IgD-negative memory B cell (primary cell): ENCODE measurements around the gene GPR32. TPM values are rescaled to one million over a fixed set of nuclear protein-coding genes. Genes with fewer than 3 reads are reported as not detected.
A peak's percentile ranks its signal among the peaks of the same experiment; 100 is the strongest.
"Not testable (repeated sequence)": the region's sequence is repeated elsewhere in the genome, so short reads cannot be mapped to it uniquely, and the experiment has no call there.

Experiments
- H3K27ac Mint-ChIP-seq, 3 donors: one replicate each; pipeline ENCODE4 v1.8.0; 2020 to 2022; ENCODE audit warnings: mild to moderate bottlenecking in 3 of 3, mixed read lengths in 3 of 3, moderate library complexity in 1 of 3
- H3K27me3 Mint-ChIP-seq: one replicate; pipeline ENCODE4 v1.8.0; 2021; ENCODE audit warnings: mixed read lengths
- H3K36me3 Mint-ChIP-seq: one replicate; pipeline ENCODE4 v1.8.0; 2020; ENCODE audit warnings: mild to moderate bottlenecking, mixed read lengths
- H3K4me1 Mint-ChIP-seq, 3 donors: one replicate each; pipeline ENCODE4 v1.8.0; 2020 to 2022; ENCODE audit warnings: mixed read lengths in 3 of 3, mild to moderate bottlenecking in 1 of 3
- H3K4me3 Mint-ChIP-seq, 4 donors: one replicate each; pipeline ENCODE4 v1.8.0; 2020 to 2022; ENCODE audit warnings: mild to moderate bottlenecking in 4 of 4, mixed read lengths in 4 of 4, moderate library complexity in 3 of 4
- H3K9me3 Mint-ChIP-seq, 3 donors: one replicate each; pipeline ENCODE4 v1.8.0; 2020 to 2021; ENCODE audit warnings: mixed read lengths in 3 of 3, mild to moderate bottlenecking in 1 of 3
- polyA plus RNA-seq: library from polyadenylated mRNA; unstranded; fragments of 300-500 nt; fragmentation: Illumina TruSeq; gene quantifications from one replicate; pipeline ENCODE4 v1.2.3, GENCODE V29; 2021

The GPR32 gene
- polyA plus RNA-seq, 1 donor from 2014 or later = not detected

GRCh38 chr19:50736338-50736737, 33.9 kb upstream of the GPR32 start:
- Mint-ChIP-seq H3K9me3 (peaks cover 0 to 8% (median 6%) of the 10 kb centered on the region in 3 donors), H3K4me3 (peak overlapping the region in 1 of 4 donors; percentile 34), H3K27ac (no peak overlapping the region), H3K4me1 (peaks cover 0 to 2% (median 2%) of the 10 kb centered on the region in 3 donors), H3K27me3 (peaks cover 11% of the 10 kb centered on the region), H3K36me3 (no peaks in the 10 kb centered on the region)

- H3K36me3 Mint-ChIP-seq = no peaks in the 10 kb centered on the region
- H3K27me3 Mint-ChIP-seq = peaks cover 14% of the 10 kb centered on the region
- H3K27ac Mint-ChIP-seq = peak overlapping the region in 1 of 3 donors; percentile 54
- H3K4me3 Mint-ChIP-seq = no peak overlapping the region
- H3K4me1 Mint-ChIP-seq = peaks cover 0 to 2% (median 0%) of the 10 kb centered on the region in 3 donors
- H3K9me3 Mint-ChIP-seq = peaks cover 0 to 8% (median 6%) of the 10 kb centered on the region in 3 donors
These were observed 30.9 kb upstream of the GPR32 start for GRCh38 chr19:50739132-50739913.

DNA sequence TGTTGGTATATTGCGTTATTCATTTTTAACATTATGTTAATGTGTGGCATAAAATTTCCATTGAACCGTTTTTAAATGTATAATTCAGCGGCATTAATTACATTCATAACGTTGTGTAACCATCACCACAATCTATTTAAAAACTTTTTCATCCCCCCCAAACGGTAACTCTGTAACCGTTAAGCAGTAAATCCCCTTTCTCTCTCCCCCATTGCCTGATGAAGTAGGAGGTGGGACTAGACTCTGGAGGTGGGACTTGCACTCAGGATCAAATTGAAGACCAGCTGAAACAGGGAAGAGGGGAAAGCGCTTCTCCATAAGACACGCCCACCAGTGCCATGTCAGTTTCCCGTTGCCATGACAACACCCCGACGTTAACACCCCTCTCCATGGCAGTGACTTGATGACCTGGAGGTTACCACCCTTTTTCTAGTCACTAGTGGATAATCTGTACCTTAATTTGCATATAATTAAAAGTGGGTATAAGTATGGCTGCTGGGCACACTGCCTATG, 30.3 kb upstream of the GPR32 start:
- Mint-ChIP-seq H3K27me3 (peaks cover 14% of the 10 kb centered on the region), H3K9me3 (peaks cover 0 to 8% (median 6%) of the 10 kb centered on the region in 3 donors), H3K27ac (no peak overlapping the region), H3K4me1 (peaks cover 0 to 2% (median 0%) of the 10 kb centered on the region in 3 donors), H3K36me3 (no peaks in the 10 kb centered on the region), H3K4me3 (no peak overlapping the region)

DNA sequence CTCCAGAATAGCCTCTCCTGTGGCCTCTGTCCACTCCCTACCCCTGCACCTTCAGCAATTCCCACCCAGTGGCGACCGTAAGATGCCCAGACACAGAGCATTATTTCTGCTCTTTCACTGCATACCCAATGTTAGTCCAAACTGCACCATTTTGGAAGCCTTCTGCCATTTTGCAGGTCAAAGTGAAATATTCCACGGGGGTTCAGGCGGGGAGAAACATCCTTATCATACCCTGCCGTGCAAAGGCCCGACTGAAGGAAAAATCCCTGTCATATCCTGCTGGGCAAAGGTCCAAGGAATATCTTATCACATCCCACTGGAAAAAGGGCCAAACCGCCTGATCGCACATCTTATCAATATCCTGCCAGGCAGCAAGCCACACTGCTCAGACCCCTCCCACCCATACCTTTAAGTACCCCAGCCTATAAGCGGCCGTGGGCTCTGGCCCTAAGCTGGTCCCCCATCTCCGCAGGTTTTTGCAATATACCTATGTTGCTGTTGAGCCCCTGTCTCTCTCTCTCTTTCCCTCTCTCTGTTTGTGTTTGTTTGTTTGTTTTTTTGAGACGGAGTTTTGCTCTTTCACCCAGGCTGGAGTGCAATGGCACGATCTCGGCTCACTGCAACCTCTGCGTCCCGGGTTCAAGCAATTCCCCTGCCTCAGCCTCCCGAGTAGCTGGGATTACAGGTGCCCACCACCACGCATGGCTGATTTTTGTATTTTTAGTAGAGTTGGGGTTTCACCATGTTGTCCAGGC, 28.9 kb upstream of the GPR32 start:
- H3K27me3 Mint-ChIP-seq = peaks cover 14% of the 10 kb centered on the region
- peak overlapping the region in 1 of 4 donors; percentile 12 for H3K4me3 Mint-ChIP-seq
- H3K9me3 Mint-ChIP-seq = peaks cover 0 to 7% (median 6%) of the 10 kb centered on the region in 3 donors
- no peak overlapping the region for H3K27ac Mint-ChIP-seq
- peaks cover 0 to 2% (median 0%) of the 10 kb centered on the region in 3 donors for H3K4me1 Mint-ChIP-seq
- H3K36me3 Mint-ChIP-seq = peaks cover 2% of the 10 kb centered on the region

- Mint-ChIP-seq H3K4me1 (peaks cover 0 to 2% (median 0%) of the 10 kb centered on the region in 3 donors), H3K36me3 (peaks cover 2% of the 10 kb centered on the region), H3K27ac (no peak overlapping the region), H3K4me3 (no peak overlapping the region), H3K9me3 (peaks cover 0 to 5% (median 0%) of the 10 kb centered on the region in 3 donors), H3K27me3 (peaks cover 14% of the 10 kb centered on the region)
These were observed 26.7 kb upstream of the GPR32 start for GRCh38 chr19:50743537-50743936.

DNA sequence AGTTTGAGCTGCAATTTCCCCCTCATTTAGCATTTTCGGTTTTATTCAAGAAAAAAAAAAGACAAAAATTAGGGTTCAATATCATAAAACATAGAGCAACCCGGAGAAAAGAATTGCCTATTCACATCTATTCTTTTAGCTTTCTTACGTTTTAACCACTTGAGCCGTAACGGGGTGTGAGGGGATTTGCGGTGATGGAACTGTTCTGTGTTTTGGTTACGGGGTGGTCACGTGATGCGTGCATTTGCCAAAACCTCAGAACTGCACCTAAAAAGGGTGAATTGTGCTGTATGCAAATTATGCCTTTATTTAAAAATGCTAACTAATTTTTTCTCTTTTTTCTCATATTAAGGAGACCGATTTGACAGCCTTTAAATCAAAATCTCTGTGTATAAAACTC, 25.0 kb upstream of the GPR32 start:
- H3K4me1 Mint-ChIP-seq = no peaks in the 10 kb centered on the region
- no peaks in the 10 kb centered on the region for H3K9me3 Mint-ChIP-seq
- no peak overlapping the region for H3K4me3 Mint-ChIP-seq
- H3K27ac Mint-ChIP-seq = no peak overlapping the region
- H3K36me3 Mint-ChIP-seq = peaks cover 2% of the 10 kb centered on the region
- H3K27me3 Mint-ChIP-seq = peaks cover 13% of the 10 kb centered on the region

DNA sequence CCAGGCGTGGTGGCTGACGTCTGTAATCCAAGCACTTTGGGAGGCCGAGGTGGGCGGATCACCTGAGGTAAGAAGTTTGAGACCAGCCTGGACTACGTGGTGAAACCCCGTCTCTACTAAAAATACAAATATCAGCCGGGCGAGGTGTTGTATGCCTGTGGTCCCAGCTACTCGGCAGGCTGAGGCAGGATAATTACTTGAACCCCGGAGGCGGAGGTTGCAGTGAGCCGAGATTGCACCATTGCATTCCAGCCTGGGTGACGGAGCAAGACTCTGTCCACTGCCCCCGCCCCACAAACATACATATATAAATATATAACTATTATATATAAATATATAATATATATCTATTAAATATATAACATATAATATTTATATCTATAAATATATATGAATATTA, 23.1 kb upstream of the GPR32 start:
- H3K4me3 Mint-ChIP-seq, H3K4me1 Mint-ChIP-seq, H3K27me3 Mint-ChIP-seq, H3K36me3 Mint-ChIP-seq, H3K9me3 Mint-ChIP-seq, H3K27ac Mint-ChIP-seq: not testable (repeated sequence)

DNA sequence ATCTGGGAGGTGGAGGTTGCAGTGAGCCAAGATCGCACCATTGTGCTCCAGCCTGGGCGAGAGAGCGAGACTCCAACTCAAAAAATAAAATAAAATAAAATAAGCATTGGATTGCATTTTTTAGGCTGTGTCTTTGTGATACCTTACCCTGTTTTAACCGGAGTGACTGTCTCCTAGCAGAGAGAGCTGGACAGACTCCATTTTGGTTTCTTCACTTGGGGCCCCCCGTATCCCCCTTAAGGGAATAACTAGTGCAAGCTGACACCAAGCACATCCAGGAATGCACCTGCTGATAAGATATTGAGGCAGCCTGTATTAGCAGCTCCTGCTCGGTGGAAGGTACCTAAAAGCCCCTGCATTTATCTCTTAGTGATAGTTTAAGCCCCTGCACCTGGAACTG, 20.8 kb upstream of the GPR32 start:
- Mint-ChIP-seq H3K9me3 (no peaks in the 10 kb centered on the region), H3K27me3 (peaks cover 13% of the 10 kb centered on the region), H3K4me1 (no peaks in the 10 kb centered on the region), H3K27ac (no peak overlapping the region), H3K36me3 (peaks cover 2% of the 10 kb centered on the region), H3K4me3 (no peak overlapping the region)

- Mint-ChIP-seq H3K27ac (no peak overlapping the region), H3K4me3 (no peak overlapping the region), H3K27me3 (peaks cover 13% of the 10 kb centered on the region)
These were observed 20.3 kb upstream of the GPR32 start for GRCh38 chr19:50750010-50750409.

DNA sequence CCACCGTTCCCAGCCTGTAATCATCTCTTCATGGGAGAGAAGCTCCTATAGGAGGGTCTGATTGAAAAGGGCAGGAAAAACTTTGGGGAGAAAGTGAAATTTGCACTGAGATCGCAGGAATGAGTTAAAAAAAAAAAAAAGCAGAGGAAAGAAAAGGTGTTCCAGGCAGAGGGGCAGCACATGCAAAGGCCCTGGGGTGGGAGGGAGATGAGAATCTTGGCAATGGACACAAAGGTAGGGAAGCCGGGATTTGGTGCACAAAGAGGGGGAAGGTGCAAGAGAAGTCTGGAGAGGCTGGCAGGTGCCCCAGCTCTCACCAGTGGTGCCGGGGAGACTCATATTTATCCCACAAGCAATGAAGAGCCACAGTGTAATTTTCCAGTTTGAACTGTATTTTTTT, 16.4 kb upstream of the GPR32 start:
- H3K27me3 Mint-ChIP-seq = peaks cover 13% of the 10 kb centered on the region
- no peaks in the 10 kb centered on the region for H3K4me1 Mint-ChIP-seq
- H3K36me3 Mint-ChIP-seq = no peaks in the 10 kb centered on the region
- H3K27ac Mint-ChIP-seq = no peak overlapping the region
- no peaks in the 10 kb centered on the region for H3K9me3 Mint-ChIP-seq
- H3K4me3 Mint-ChIP-seq = peak overlapping the region in 1 of 4 donors; percentile 68

More at GRCh38 chr19:50750010-50750409, 20.3 kb upstream of the GPR32 start:
- Mint-ChIP-seq H3K4me1 (no peaks in the 10 kb centered on the region), H3K36me3 (peaks cover 2% of the 10 kb centered on the region), H3K9me3 (no peaks in the 10 kb centered on the region)

- H3K4me3 Mint-ChIP-seq, H3K36me3 Mint-ChIP-seq, H3K9me3 Mint-ChIP-seq, H3K27ac Mint-ChIP-seq, H3K4me1 Mint-ChIP-seq: not testable (repeated sequence)
- H3K27me3 Mint-ChIP-seq = peaks cover 10% of the 10 kb centered on the region
These were observed 14.0 kb upstream of the GPR32 start for GRCh38 chr19:50756244-50756643.

GRCh38 chr19:50757624-50758023, 12.6 kb upstream of the GPR32 start:
- H3K4me3 Mint-ChIP-seq, H3K27ac Mint-ChIP-seq, H3K27me3 Mint-ChIP-seq: not testable (repeated sequence)

GRCh38 chr19:50759076-50759475, 11.2 kb upstream of the GPR32 start:
- not testable (repeated sequence) for H3K27ac Mint-ChIP-seq, H3K4me3 Mint-ChIP-seq, H3K27me3 Mint-ChIP-seq, H3K36me3 Mint-ChIP-seq, H3K4me1 Mint-ChIP-seq, H3K9me3 Mint-ChIP-seq

More at GRCh38 chr19:50757624-50758023, 12.6 kb upstream of the GPR32 start:
- H3K4me1 Mint-ChIP-seq, H3K36me3 Mint-ChIP-seq, H3K9me3 Mint-ChIP-seq: not testable (repeated sequence)

DNA sequence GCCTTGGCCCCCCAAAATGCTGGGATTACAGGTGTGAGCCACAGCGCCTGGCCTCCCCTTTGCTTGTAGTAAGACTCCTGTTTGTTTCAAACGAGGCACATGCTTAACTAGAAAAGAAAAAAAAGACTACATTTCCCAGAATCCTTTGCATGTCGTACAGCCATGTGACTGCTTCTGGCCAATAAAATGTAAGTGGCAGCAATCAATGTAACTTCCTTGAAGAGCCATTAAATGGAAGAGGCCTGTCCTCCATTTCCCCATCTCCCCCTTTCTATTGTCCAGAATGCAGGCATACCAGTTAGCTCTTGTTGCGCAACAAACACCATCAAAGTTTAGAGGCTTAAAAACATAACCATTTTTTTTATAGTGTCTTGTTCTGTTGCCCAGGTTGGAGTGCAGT, 10.4 kb upstream of the GPR32 start:
- Mint-ChIP-seq H3K9me3 (peaks cover 0 to 2% (median 0%) of the 10 kb centered on the region in 3 donors), H3K4me1 (peaks cover 0 to 4% (median 0%) of the 10 kb centered on the region in 3 donors), H3K27me3 (peaks cover 5% of the 10 kb centered on the region), H3K4me3 (no peak overlapping the region), H3K27ac (no peak overlapping the region), H3K36me3 (peaks cover 3% of the 10 kb centered on the region)

- not testable (repeated sequence) for H3K27ac Mint-ChIP-seq, H3K4me3 Mint-ChIP-seq, H3K27me3 Mint-ChIP-seq, H3K36me3 Mint-ChIP-seq, H3K9me3 Mint-ChIP-seq, H3K4me1 Mint-ChIP-seq
These were observed 8.8 kb upstream of the GPR32 start for GRCh38 chr19:50761501-50761900.
